OCI-LY7 (cell line): Measurements from ENCODE around the gene TRPM3. TPM values are rescaled to one million over a fixed set of nuclear protein-coding genes. Genes with fewer than 3 reads are reported as not detected.

Experiments
- BruUV-seq: library from RNA; stranded (reverse); fragments of 400-500 nt; replicated peaks from 2 replicates; lab custom pipeline; 2021; lab: Mats Ljungman, UMichigan
- CTCF ChIA-PET: fragments of 300-600 bp; sonication (Branson Sonifier 250); formaldehyde crosslinking; loops from one replicate; lab custom pipeline; 2022; ENCODE audit warnings: antibody characterized with exemption; ENCODE audit not compliant: unreplicated experiment; lab: Charles Lee
- POLR2A ChIA-PET: fragments of 300-600 bp; sonication (Branson Sonifier 250); formaldehyde crosslinking; loops from one replicate; lab custom pipeline; 2022; ENCODE audit warnings: antibody characterized with exemption; lab: Charles Lee
- DNase-seq: peaks from one replicate; pipeline ENCODE4 v3.0.0-alpha.2; 2015; ENCODE audit warnings: low spot score
- H2AFZ ChIP-seq: fragments of 200-600 bp; sonication (generic), shearing (Covaris generic); 2 replicates; pipeline ENCODE4 v1.6.1; 2014; ENCODE audit warnings: mild to moderate bottlenecking, antibody characterized with exemption, low read length, moderate library complexity
- H3K27ac ChIP-seq: fragments of 200-600 bp; sonication (generic); 2 replicates; pipeline ENCODE4 v1.5.1; 2014; ENCODE audit warnings: mixed run types, low read depth, mild to moderate bottlenecking, moderate library complexity, low read length, inconsistent platforms; ENCODE audit not compliant: poor library complexity, severe bottlenecking
- H3K36me3 ChIP-seq: fragments of 200-600 bp; sonication (generic); 2 replicates; pipeline ENCODE4 v1.6.1; 2014; ENCODE audit warnings: mild to moderate bottlenecking, antibody characterized with exemption, low read length, moderate library complexity, mixed read lengths; ENCODE audit not compliant: insufficient read depth
- H3K4me1 ChIP-seq: fragments of 200-600 bp; sonication (generic); 2 replicates; pipeline ENCODE4 v1.5.1; 2014; ENCODE audit warnings: mild to moderate bottlenecking, low read length; ENCODE audit not compliant: insufficient read depth, poor library complexity, severe bottlenecking
- H3K4me2 ChIP-seq: fragments of 200-600 bp; sonication (generic); 2 replicates; pipeline ENCODE4 v1.6.1; 2014; ENCODE audit warnings: mild to moderate bottlenecking, low read length
- H3K4me3 ChIP-seq: fragments of 200-600 bp; sonication (generic); 2 replicates; pipeline ENCODE4 v1.5.1; 2014; ENCODE audit warnings: mild to moderate bottlenecking, low read depth, low read length; ENCODE audit not compliant: poor library complexity, severe bottlenecking
- H3K79me2 ChIP-seq: fragments of 200-600 bp; sonication (generic); 2 replicates; pipeline ENCODE4 v1.6.1; 2016; ENCODE audit warnings: low read depth, mild to moderate bottlenecking, low read length, moderate library complexity, mixed read lengths; ENCODE audit not compliant: insufficient read depth
- H3K9me2 ChIP-seq: fragments of 200-600 bp; sonication (generic); 2 replicates; pipeline ENCODE4 v1.6.1; 2016; ENCODE audit warnings: mild to moderate bottlenecking, low read length, mixed read lengths; ENCODE audit not compliant: insufficient read depth
- H3K9me3 ChIP-seq: fragments of 200-600 bp; sonication (generic); 2 replicates; pipeline ENCODE4 v1.6.1; 2014; ENCODE audit warnings: mild to moderate bottlenecking, mixed run types, low read length, mixed read lengths
- H4K20me1 ChIP-seq: fragments of 200-600 bp; sonication (generic); 2 replicates; pipeline ENCODE4 v1.6.1; 2014; ENCODE audit warnings: mild to moderate bottlenecking, antibody characterized with exemption, low read length, moderate library complexity, mixed read lengths; ENCODE audit not compliant: insufficient read depth
- CTCF ChIP-seq: fragments of 200-600 bp; sonication (generic); conservative IDR thresholded peaks from 2 replicates; pipeline ENCODE4 v1.5.1; 2014; ENCODE audit warnings: mild to moderate bottlenecking, antibody characterized with exemption, low read length, moderate library complexity, mixed read lengths
- EZH2phosphoT487 ChIP-seq: fragments of 200-600 bp; sonication (generic); IDR thresholded peaks from 2 replicates; pipeline ENCODE4 v1.6.1; 2018; ENCODE audit warnings: low read depth, borderline replicate concordance, mild to moderate bottlenecking, mixed run types, antibody characterized with exemption, low read length, moderate library complexity, mixed read lengths
- intact Hi-C: fragments of 100-400 bp; cut with micrococcal nuclease; formaldehyde crosslinking; loops from one replicate; pipeline ENCODE4 v1.10.0; 2022; ENCODE audit not compliant: unreplicated experiment
- total RNA-seq, 2 experiments: library from RNA; depleted of rRNA in 1 of 2; stranded (reverse); fragments of >200 nt in 1 of 2; shearing (Covaris generic) in 1 of 2; gene quantifications; 2 replicates each; pipeline ENCODE4 v1.2.3, GENCODE V29; 2014 to 2022

The TRPM3 gene
- total RNA-seq, 2 experiments from 2014 or later = not detected

GRCh38 chr9:70921136-70921535 is 200.3 kb downstream of the TRPM3 start:
- Histone ChIP-seq H3K4me2 (no peak overlapping the region), H3K4me3 (no peak overlapping the region), H3K9me2 (no peaks in the 10 kb centered on the region), H3K27ac (no peak overlapping the region), H3K4me1 (no peaks in the 10 kb centered on the region), H4K20me1 (no peaks in the 10 kb centered on the region), H3K9me3 (no peaks in the 10 kb centered on the region), H3K36me3 (no peaks in the 10 kb centered on the region), H2AFZ (no peak overlapping the region), H3K79me2 (no peaks in the 10 kb centered on the region)
- DNase-seq = no peak
- CTCF ChIA-PET = no interaction called here
- POLR2A ChIA-PET = interaction anchor here (0.6 kb wide), 1 partner anchor 51 kb away, joined by 3 read pairs; no protein-coding TSS in a partner anchor
- TF ChIP-seq EZH2phosphoT487 (no peak), CTCF (no peak)
- intact Hi-C loops = loop anchor here (10.0 kb wide), 2 partner anchors 54 to 324 kb away; no protein-coding TSS in a partner anchor
- BruUV-seq = no TSS peak

GRCh38 chr9:70917277-70917676 is 204.1 kb downstream of the TRPM3 start:
- POLR2A ChIA-PET = no interaction called here
- intact Hi-C loops = no loop called here

More at GRCh38 chr9:70917277-70917676, 204.1 kb downstream of the TRPM3 start:
- H3K9me3 ChIP-seq = no peaks in the 10 kb centered on the region
- TF ChIP-seq CTCF (no peak), EZH2phosphoT487 (no peak)
- no peak overlapping the region for H3K4me3 ChIP-seq
- no peaks in the 10 kb centered on the region for H3K79me2 ChIP-seq
- no TSS peak for BruUV-seq
- no peak overlapping the region for H3K27ac ChIP-seq
- no peaks in the 10 kb centered on the region for H4K20me1 ChIP-seq
- no peaks in the 10 kb centered on the region for H3K36me3 ChIP-seq
- no peak for DNase-seq
- H2AFZ ChIP-seq = no peak overlapping the region
- no peaks in the 10 kb centered on the region for H3K9me2 ChIP-seq
- CTCF ChIA-PET = no interaction called here
- no peak overlapping the region for H3K4me2 ChIP-seq
- no peaks in the 10 kb centered on the region for H3K4me1 ChIP-seq
